Pancreas (tissue), 10 donors: ENCODE results near the gene SND1. TPM values are rescaled to one million over a fixed set of nuclear protein-coding genes. Genes with fewer than 3 reads are reported as not detected.

Experiments used
- ATAC-seq, 4 donors: fragments of 200-7000 bp; cut with Tn5 transposase; one replicate each; pipeline versions ENCODE4 v1.8.0 to v1.9.1; 2020; ENCODE audit warnings: mild to moderate bottlenecking in 4 of 4, moderate library complexity in 4 of 4
- DNase-seq, 6 donors: peaks; one replicate each; pipeline ENCODE4 v3.0.0-alpha.2; 2020
- FAIRE-seq: peaks from 2 replicates; lab custom pipeline; 2012; peaks lifted over from hg19 to GRCh38; lab: Jason Lieb, UNC
- H3K27ac ChIP-seq, 4 donors: fragments of 200-600 bp; sonication (generic); 1 replicate in 3 of 4; 2 replicates in 1 of 4; pipeline versions ENCODE4 v1.5.0 to v1.8.0; 2020
- H3K27me3 ChIP-seq, 4 donors: fragments of 200-600 bp; one replicate each; pipeline ENCODE4 v1.8.0; 2021
- H3K36me3 ChIP-seq, 3 donors: fragments of 200-600 bp; sonication (generic) in 1 of 3; one replicate each; pipeline versions ENCODE4 v1.5.0 to v1.8.0; 2020 to 2021
- H3K4me1 ChIP-seq, 3 donors: fragments of 200-600 bp; one replicate each; pipeline ENCODE4 v1.8.0; 2021
- H3K4me3 ChIP-seq, 4 donors: fragments of 200-600 bp; sonication (generic) in 2 of 4; one replicate each; pipeline versions ENCODE4 v1.5.0 to v1.8.0; 2020 to 2021
- H3K9me3 ChIP-seq, 4 donors: fragments of 200-600 bp; one replicate each; pipeline ENCODE4 v1.8.0; 2021
- WGBS, 2 donors: extraction: QIAGEN DNeasy Blood & Tissue Kit; methylation state at CpG; one replicate each; pipeline ENCODE4 v1.1.7; 2013; 5-methylcytosine and 5-hydroxymethylcytosine counted together
- intact Hi-C, 3 donors: fragments of 100-400 bp; cut with DNase I; formaldehyde crosslinking; loops; one replicate each; pipeline versions ENCODE4 v1.11.1 to v1.14.2; 2022
- polyA plus RNA-seq, 2 donors: library from polyadenylated mRNA; stranded (reverse); fragments of 200-250 nt; gene quantifications; one replicate each; pipeline ENCODE4 v1.2.3, GENCODE V29; 2013
- total RNA-seq, 6 donors: library from RNA; stranded (reverse); fragmentation: NEBNext Ultra II Directional in 4 of 6; extraction: Animal tissue kit (Norgen Biotek cat#: 25700) in 4 of 6; gene quantifications; one replicate each; pipeline versions ENCODE4 v1.2.1 to v1.2.4, GENCODE V29; 2021 to 2023
- TF ChIP-seq, protein P1 (sequence below), 4 donors: fragments of 200-600 bp; sonication (generic) in 3 of 4; IDR thresholded peaks; one replicate each; pipeline versions ENCODE4 v1.5.0 to v1.8.0; 2021; ENCODE audit warnings: antibody characterized with exemption in 4 of 4
- donor health status: healthy with polysubstance abuse.
- donor health status: DM: no; HTN: no; CAD: no; lungs with moderate emphysema.
- donor health status: DM: no; HTN: no; CAD: no.
- donor health status: control.
- donor health status: control.
- donor health status: Bipolar disorder and iron deficiency.
- donor health status: DM: yes; HTN: yes; CAD: no.
- donor health status: DM: no; HTN: no; CAD: no.
- donor health status: DM: no; HTN: no; CAD: no.
- donor health status: DM: yes; HTN: yes; CAD: no.

The SND1 gene
- total and polyA plus RNA-seq, 8 donors = 84.1 to 308 (median 225) TPM

GRCh38 chr7:127758845-127759244 lies 106.9 kb downstream of the SND1 start:
- intact Hi-C loops = no loop called here
- no peak overlapping the region for H3K27ac ChIP-seq
- H3K4me1 ChIP-seq = peaks cover 16 to 20% (median 17%) of the 10 kb centered on the region in 3 donors
- DNase-seq = no peak
- H3K36me3 ChIP-seq = no peaks in the 10 kb centered on the region
- no peak overlapping the region for H3K4me3 ChIP-seq
- no peaks in the 10 kb centered on the region for H3K9me3 ChIP-seq
- 90 to 93% methylated on average over 6 of the region's 6 CpGs for WGBS, 2 donors
- TF ChIP-seq, protein P1, sequence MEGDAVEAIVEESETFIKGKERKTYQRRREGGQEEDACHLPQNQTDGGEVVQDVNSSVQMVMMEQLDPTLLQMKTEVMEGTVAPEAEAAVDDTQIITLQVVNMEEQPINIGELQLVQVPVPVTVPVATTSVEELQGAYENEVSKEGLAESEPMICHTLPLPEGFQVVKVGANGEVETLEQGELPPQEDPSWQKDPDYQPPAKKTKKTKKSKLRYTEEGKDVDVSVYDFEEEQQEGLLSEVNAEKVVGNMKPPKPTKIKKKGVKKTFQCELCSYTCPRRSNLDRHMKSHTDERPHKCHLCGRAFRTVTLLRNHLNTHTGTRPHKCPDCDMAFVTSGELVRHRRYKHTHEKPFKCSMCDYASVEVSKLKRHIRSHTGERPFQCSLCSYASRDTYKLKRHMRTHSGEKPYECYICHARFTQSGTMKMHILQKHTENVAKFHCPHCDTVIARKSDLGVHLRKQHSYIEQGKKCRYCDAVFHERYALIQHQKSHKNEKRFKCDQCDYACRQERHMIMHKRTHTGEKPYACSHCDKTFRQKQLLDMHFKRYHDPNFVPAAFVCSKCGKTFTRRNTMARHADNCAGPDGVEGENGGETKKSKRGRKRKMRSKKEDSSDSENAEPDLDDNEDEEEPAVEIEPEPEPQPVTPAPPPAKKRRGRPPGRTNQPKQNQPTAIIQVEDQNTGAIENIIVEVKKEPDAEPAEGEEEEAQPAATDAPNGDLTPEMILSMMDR (IDR thresholded peaks at IDR 0.05) = no peak
- H3K27me3 ChIP-seq = no peaks in the 10 kb centered on the region
- FAIRE-seq = no peak
- ATAC-seq = no peak

DNA sequence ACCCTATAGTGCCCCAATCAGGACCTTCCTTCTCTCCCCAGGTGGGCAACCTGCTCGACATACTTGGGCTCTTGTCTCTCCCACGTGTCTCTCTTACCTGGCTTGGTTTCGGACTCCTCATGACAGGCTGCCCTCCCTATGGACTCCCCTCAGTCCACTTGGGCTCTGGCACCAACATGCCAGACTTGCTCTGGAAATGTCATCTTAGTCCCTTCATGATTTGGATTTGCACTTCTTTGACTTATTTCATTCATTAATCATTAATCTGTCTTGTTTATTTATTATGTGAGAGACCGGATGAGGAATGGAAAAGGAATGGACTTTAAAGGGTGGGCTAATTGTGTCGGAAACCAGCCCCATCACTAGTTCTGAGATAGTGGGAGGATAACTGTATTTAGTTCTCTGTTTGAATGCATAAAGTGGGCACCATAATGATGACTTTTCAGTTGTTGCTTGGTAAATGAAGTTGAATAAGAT lies 108.0 kb downstream of the SND1 start:
- H3K27me3 ChIP-seq = no peaks in the 10 kb centered on the region
- TF ChIP-seq, protein P1 (IDR thresholded peaks at IDR 0.05) = no peak
- H3K27ac ChIP-seq = no peak overlapping the region
- 56 to 59% methylated on average over 5 of the region's 5 CpGs for WGBS, 2 donors
- ATAC-seq = peak in 3 of 4 donors; percentile 21 to 46 (median 31)
- H3K4me3 ChIP-seq = no peak overlapping the region
- no peak for FAIRE-seq
- intact Hi-C loops = no loop called here
- no peak for DNase-seq
- no peaks in the 10 kb centered on the region for H3K36me3 ChIP-seq
- H3K4me1 ChIP-seq = peaks cover 11 to 20% (median 16%) of the 10 kb centered on the region in 3 donors
- H3K9me3 ChIP-seq = no peaks in the 10 kb centered on the region

DNA sequence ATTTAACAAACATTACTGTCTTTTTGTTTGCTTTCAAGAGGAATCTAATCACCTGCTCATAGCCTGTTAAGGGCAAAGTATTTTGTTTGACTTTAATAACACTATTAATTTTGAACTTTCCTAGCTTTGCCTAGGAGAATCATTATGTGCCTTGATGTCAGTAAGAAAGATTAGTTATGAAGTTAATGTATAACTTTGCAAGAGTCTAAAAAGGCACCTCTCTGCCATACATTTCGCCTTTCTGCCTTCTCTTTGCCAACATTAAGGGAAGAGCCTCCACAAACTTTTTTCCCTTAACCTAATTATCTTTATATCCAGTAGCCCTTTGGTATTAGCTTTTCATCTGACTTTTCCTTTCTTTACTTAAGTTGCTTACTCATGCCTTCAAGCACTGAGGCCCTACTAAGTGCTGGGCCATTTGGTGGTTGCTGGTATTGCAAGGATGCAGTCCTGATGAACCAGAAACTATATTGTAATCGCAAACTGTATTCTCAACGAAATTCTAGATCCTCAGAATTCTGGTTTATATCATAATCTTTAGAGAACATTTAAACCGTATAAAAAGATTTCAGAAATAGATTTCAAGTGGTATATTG lies 108.5 kb downstream of the SND1 start:
- H3K9me3 ChIP-seq = no peaks in the 10 kb centered on the region
- WGBS, 2 donors = 68 to 70% methylated on average over 4 of the region's 4 CpGs
- DNase-seq (no peak), FAIRE-seq (no peak), ATAC-seq (peak in 3 of 4 donors; percentile 26 to 66 (median 61))
- H3K27me3 ChIP-seq = no peaks in the 10 kb centered on the region
- no peak overlapping the region for H3K4me3 ChIP-seq
- H3K27ac ChIP-seq = no peak overlapping the region
- H3K36me3 ChIP-seq = no peaks in the 10 kb centered on the region
- H3K4me1 ChIP-seq = peaks cover 11 to 18% (median 16%) of the 10 kb centered on the region in 3 donors
- intact Hi-C loops = no loop called here
- TF ChIP-seq, protein P1 (IDR thresholded peaks at IDR 0.05) = no peak

DNA sequence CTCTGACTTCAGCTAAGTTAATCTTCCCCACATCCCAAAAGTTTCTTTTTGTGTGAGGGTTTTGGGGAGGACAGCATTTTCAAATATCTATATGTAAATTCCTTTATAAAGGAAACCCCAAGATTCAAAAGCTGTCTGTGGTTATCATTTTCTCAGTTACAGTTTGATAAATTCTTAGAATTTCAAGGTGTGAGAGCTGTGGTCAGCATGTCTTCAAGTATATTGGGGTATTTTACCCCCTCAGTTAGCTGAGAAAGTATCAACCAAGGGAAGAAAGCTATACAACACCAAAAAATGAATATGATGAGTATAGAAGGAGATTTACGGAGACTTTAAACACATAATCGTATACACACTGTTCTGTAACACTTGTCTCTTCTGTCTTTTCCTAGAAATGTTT lies 109.2 kb downstream of the SND1 start:
- no peak for DNase-seq
- no peak overlapping the region for H3K4me3 ChIP-seq
- FAIRE-seq = no peak
- no peaks in the 10 kb centered on the region for H3K36me3 ChIP-seq
- no peak overlapping the region for H3K27ac ChIP-seq
- no peak for ATAC-seq
- 88 to 93% methylated on average over 2 of the region's 2 CpGs for WGBS, 2 donors
- H3K4me1 ChIP-seq = peaks cover 11 to 16% (median 15%) of the 10 kb centered on the region in 3 donors
- intact Hi-C loops = no loop called here
- H3K27me3 ChIP-seq = no peaks in the 10 kb centered on the region
- TF ChIP-seq, protein P1 (IDR thresholded peaks at IDR 0.05) = no peak
- no peaks in the 10 kb centered on the region for H3K9me3 ChIP-seq

GRCh38 chr7:127764681-127765080 lies 112.7 kb downstream of the SND1 start:
- no peaks in the 10 kb centered on the region for H3K36me3 ChIP-seq
- DNase-seq (no peak), ATAC-seq (no peak), FAIRE-seq (no peak)
- TF ChIP-seq, protein P1 (IDR thresholded peaks at IDR 0.05) = no peak
- H3K9me3 ChIP-seq = no peaks in the 10 kb centered on the region
- H3K27me3 ChIP-seq = no peaks in the 10 kb centered on the region
- intact Hi-C loops = no loop called here
- no peak overlapping the region for H3K4me3 ChIP-seq
- WGBS, 2 donors = 73 to 91% methylated on average over 6 of the region's 6 CpGs
- peaks cover 9 to 21% (median 18%) of the 10 kb centered on the region in 3 donors for H3K4me1 ChIP-seq
- no peak overlapping the region for H3K27ac ChIP-seq
